NT2/D1 (cell line): ENCODE measurements around the gene OR4D2.
"Not testable (repeated sequence)": the region's sequence is repeated elsewhere in the genome, so short reads cannot be mapped to it uniquely, and the experiment has no call there.

ENCODE experiments used
- DNase-seq: peaks from one replicate; pipeline ENCODE4 v3.0.0-alpha.2; 2011; ENCODE audit warnings: low read depth, low spot score
- H3K27me3 ChIP-seq: 2 replicates; pipeline ENCODE4 v1.6.0; 2011; ENCODE audit warnings: mild to moderate bottlenecking; ENCODE audit not compliant: insufficient read length, insufficient read depth
- H3K36me3 ChIP-seq: 2 replicates; pipeline ENCODE4 v1.6.1; 2011; ENCODE audit warnings: mild to moderate bottlenecking, low read length, mixed read lengths; ENCODE audit not compliant: insufficient read depth, insufficient read length
- H3K4me1 ChIP-seq: 2 replicates; pipeline ENCODE4 v1.5.1; 2011; ENCODE audit not compliant: insufficient read depth, insufficient read length
- H3K4me3 ChIP-seq: 2 replicates; pipeline ENCODE4 v1.5.1; 2011; ENCODE audit warnings: low read depth; ENCODE audit not compliant: insufficient read length
- H3K9ac ChIP-seq: 2 replicates; pipeline ENCODE4 v1.6.0; 2011; ENCODE audit warnings: low read depth; ENCODE audit not compliant: insufficient read length
- H3K9me3 ChIP-seq: 2 replicates; pipeline ENCODE4 v1.5.1; 2011; ENCODE audit warnings: mild to moderate bottlenecking, low read length; ENCODE audit not compliant: insufficient read depth
- SUZ12 ChIP-seq: IDR thresholded peaks from 2 replicates; pipeline ENCODE4 v1.6.1; 2011; ENCODE audit not compliant: insufficient read length, insufficient read depth; ENCODE audit errors: extremely low read depth
- YY1 ChIP-seq: IDR thresholded peaks from 2 replicates; pipeline ENCODE4 v1.6.1; 2011; ENCODE audit not compliant: insufficient read length, insufficient read depth
- ZNF274 ChIP-seq: IDR thresholded peaks from 2 replicates; pipeline ENCODE4 v1.6.1; 2011; ENCODE audit warnings: mild to moderate bottlenecking, low read depth, low read length

The OR4D2 gene

GRCh38 chr17:58136669-58137279 lies 30.0 kb upstream of the OR4D2 start:
- Histone ChIP-seq H3K27me3 (peaks cover 3% of the 10 kb centered on the region), H3K4me3 (no peak overlapping the region), H3K4me1 (no peaks in the 10 kb centered on the region), H3K9me3 (no peaks in the 10 kb centered on the region; the same call in 1 of the 2 replicates), H3K9ac (no peak overlapping the region), H3K36me3 (no peaks in the 10 kb centered on the region)
- no peak for TF ChIP-seq ZNF274
- no peak for TF ChIP-seq SUZ12
- no peak for TF ChIP-seq YY1
- DNase-seq = no peak

- Histone ChIP-seq H3K36me3 (no peaks in the 10 kb centered on the region), H3K9ac (no peak overlapping the region), H3K4me1 (no peaks in the 10 kb centered on the region), H3K4me3 (no peak overlapping the region), H3K9me3 (peaks cover 31% of the 10 kb centered on the region), H3K27me3 (no peaks in the 10 kb centered on the region)
- TF ChIP-seq YY1 (no peak), SUZ12 (no peak), ZNF274 (no peak)
- DNase-seq = no peak
Observed at GRCh38 chr17:58141505-58141904, 25.3 kb upstream of the OR4D2 start.

GRCh38 chr17:58143335-58143734 lies 23.4 kb upstream of the OR4D2 start:
- DNase-seq, H3K9ac ChIP-seq, H3K4me1 ChIP-seq, H3K4me3 ChIP-seq, H3K36me3 ChIP-seq, H3K27me3 ChIP-seq: not testable (repeated sequence)
- H3K9me3 ChIP-seq = peaks cover 31% of the 10 kb centered on the region

- Histone ChIP-seq H3K9ac (no peak overlapping the region), H3K36me3 (no peaks in the 10 kb centered on the region), H3K9me3 (peaks cover 31% of the 10 kb centered on the region), H3K27me3 (no peaks in the 10 kb centered on the region), H3K4me3 (no peak overlapping the region), H3K4me1 (no peaks in the 10 kb centered on the region)
- DNase-seq = no peak
- TF ChIP-seq YY1 (no peak), SUZ12 (no peak), ZNF274 (no peak)
Observed at GRCh38 chr17:58144801-58145200, 22.0 kb upstream of the OR4D2 start.

- TF ChIP-seq ZNF274 = no peak
- no peak for TF ChIP-seq YY1
- no peak for TF ChIP-seq SUZ12
- Histone ChIP-seq H3K4me1 (no peaks in the 10 kb centered on the region), H3K27me3 (no peaks in the 10 kb centered on the region), H3K9me3 (peaks cover 31% of the 10 kb centered on the region), H3K36me3 (no peaks in the 10 kb centered on the region), H3K4me3 (no peak within 1 kb of the TSS), H3K9ac (no peak within 1 kb of the TSS)
- no peak for DNase-seq
Observed at GRCh38 chr17:58147930-58148434, 18.8 kb upstream of the OR4D2 start, which contains the start of gene OR4D1. OR4D1 (plus strand) TSS chr17:58148384; CDS start chr17:58155154, 6,770 bp downstream.

GRCh38 chr17:58148609-58149008 lies 18.2 kb upstream of the OR4D2 start:
- Histone ChIP-seq H3K4me1 (no peaks in the 10 kb centered on the region), H3K9me3 (peaks cover 29% of the 10 kb centered on the region), H3K9ac (no peak overlapping the region), H3K27me3 (no peaks in the 10 kb centered on the region), H3K4me3 (no peak overlapping the region), H3K36me3 (no peaks in the 10 kb centered on the region)
- DNase-seq = no peak
- TF ChIP-seq YY1 (no peak), ZNF274 (no peak), SUZ12 (no peak)

- no peak overlapping the region for H3K4me3 ChIP-seq
Observed at GRCh38 chr17:58150394-58150793, 16.4 kb upstream of the OR4D2 start.

More at GRCh38 chr17:58150394-58150793, 16.4 kb upstream of the OR4D2 start:
- Histone ChIP-seq H3K27me3 (peaks cover 5% of the 10 kb centered on the region), H3K9me3 (peaks cover 11% of the 10 kb centered on the region), H3K36me3 (no peaks in the 10 kb centered on the region), H3K9ac (no peak overlapping the region), H3K4me1 (no peaks in the 10 kb centered on the region)
- TF ChIP-seq ZNF274 (no peak), YY1 (no peak), SUZ12 (no peak)
- DNase-seq = no peak
